Measurements from ENCODE around the gene ERP27.

DNA sequence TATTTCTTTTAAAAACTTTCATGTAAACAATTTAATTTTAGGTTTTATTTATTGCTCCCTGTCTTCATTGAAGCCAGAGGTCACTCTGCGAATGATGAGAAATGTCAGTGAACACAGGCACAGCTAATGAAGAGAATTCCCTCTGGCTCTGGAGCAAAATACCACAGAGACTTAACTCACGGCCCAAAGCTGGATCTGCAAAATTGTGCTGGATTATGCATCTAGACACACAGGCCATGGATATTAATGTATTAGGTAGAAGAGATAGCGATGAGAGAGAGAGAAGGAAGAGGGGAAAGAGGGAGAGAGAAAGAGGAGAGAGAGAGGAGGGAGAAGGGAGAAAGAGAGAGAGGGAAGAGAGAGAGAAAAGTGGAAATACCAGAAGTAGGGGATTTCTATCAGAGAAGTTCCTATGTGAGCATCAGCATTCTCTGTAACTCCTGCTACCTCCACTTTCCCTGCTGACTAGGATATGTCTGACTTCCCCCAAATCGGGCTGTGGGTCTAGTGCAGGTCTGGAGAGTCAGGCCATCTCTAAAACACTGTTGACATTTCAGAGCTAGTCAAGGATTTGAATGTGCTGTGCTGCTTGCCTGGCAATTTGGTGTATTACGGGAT is 19.3 kb upstream of the ERP27 start:
- TF ChIP-seq, protein P1, sequence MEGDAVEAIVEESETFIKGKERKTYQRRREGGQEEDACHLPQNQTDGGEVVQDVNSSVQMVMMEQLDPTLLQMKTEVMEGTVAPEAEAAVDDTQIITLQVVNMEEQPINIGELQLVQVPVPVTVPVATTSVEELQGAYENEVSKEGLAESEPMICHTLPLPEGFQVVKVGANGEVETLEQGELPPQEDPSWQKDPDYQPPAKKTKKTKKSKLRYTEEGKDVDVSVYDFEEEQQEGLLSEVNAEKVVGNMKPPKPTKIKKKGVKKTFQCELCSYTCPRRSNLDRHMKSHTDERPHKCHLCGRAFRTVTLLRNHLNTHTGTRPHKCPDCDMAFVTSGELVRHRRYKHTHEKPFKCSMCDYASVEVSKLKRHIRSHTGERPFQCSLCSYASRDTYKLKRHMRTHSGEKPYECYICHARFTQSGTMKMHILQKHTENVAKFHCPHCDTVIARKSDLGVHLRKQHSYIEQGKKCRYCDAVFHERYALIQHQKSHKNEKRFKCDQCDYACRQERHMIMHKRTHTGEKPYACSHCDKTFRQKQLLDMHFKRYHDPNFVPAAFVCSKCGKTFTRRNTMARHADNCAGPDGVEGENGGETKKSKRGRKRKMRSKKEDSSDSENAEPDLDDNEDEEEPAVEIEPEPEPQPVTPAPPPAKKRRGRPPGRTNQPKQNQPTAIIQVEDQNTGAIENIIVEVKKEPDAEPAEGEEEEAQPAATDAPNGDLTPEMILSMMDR (IDR thresholded peaks at IDR 0.05 in 8 of 11, conservative IDR thresholded peaks at IDR 0.05 in 3 of 11): no peak
- no peak for TF ChIP-seq POLR2AphosphoS5 (IDR thresholded peaks at IDR 0.05)
- no peak for TF ChIP-seq POLR2A (IDR thresholded peaks at IDR 0.05)
